ENCODE measurements around the gene RIC8A. TPM values are rescaled to one million over a fixed set of nuclear protein-coding genes. Genes with fewer than 3 reads are reported as not detected.

RIC8A gene
- total RNA-seq, 2 donors from 2014 or later: 110 to 179 TPM

DNA sequence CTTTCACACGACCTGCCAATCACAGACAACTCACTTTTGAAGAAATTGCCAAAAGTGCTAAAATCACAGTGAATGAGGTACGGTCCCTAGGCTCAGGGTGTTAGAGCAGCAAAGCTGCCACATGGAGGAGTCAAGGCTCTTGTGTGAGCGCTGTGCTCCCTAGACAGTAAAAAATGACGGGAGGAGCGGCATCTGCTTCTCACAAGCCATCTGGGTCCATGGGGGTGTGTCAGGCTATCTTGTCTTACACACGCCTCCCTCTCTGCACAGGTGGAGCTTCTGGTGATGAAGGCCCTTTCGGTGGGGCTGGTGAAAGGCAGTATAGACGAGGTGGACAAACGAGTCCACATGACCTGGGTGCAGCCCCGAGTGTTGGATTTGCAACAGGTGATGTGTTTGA lies 44.0 kb downstream of the RIC8A start:
- peaks cover 12 to 27% of the 10 kb centered on the region in 2 donors for H3K36me3 Mint-ChIP-seq
- H3K27ac Mint-ChIP-seq: no peak overlapping the region
- no peaks in the 10 kb centered on the region for H3K9me3 Mint-ChIP-seq
- ATAC-seq (no peak), DNase-seq (ENCODE audit: low spot score in 2 of 2) (no peak)

GRCh38 chr11:252666-253065 lies 45.2 kb downstream of the RIC8A start:
- H3K36me3 Mint-ChIP-seq: peaks cover 12 to 17% of the 10 kb centered on the region in 2 donors
- DNase-seq (ENCODE audit: low spot score in 2 of 2) (no peak), ATAC-seq (no peak)

DNA sequence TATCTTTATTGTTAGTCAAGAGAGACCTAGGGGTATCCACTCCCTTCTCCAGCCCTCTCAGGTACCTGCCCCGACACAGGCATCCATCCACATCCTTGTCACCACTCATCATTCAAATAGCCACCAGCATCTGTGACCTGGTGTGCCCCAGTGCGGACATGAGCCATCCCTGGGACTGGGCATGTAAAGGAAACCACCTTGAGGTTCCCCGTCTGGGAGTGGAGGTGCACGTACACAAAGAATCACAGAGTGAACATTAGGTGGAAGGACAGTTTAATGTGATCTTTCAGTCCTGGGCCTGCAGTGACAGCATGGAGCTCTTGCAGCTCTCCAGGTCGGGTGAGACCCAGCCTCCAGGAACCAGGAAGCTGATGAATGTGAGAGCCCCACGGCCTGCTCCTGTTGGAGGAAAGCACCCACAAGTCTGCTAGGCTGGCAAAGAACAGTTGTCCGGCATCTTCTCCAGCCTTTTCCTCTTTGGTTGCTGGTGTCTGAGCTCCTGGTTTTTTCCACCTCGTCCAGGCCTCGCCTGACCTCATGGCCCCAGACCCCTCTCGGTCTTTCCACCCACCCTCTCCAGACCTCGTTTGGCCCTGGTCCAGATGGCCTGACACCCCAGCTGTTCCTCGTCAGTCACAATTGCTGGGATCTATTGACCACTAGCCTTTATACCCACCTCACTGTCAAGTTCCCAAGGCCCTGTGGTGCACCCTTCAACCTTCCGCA lies 45.8 kb downstream of the RIC8A start:
- no peak for DNase-seq (ENCODE audit: low spot score in 2 of 2)
- Mint-ChIP-seq H3K36me3 (peaks cover 12 to 17% of the 10 kb centered on the region in 2 donors), H3K27ac (peak overlapping the region in 1 of 2 donors; percentile 60), H3K9me3 (no peaks in the 10 kb centered on the region)
- no peak for ATAC-seq

More at GRCh38 chr11:252666-253065, 45.2 kb downstream of the RIC8A start:
- Mint-ChIP-seq H3K27ac (peak overlapping the region in 1 of 2 donors; percentile 60), H3K9me3 (no peaks in the 10 kb centered on the region)

DNA sequence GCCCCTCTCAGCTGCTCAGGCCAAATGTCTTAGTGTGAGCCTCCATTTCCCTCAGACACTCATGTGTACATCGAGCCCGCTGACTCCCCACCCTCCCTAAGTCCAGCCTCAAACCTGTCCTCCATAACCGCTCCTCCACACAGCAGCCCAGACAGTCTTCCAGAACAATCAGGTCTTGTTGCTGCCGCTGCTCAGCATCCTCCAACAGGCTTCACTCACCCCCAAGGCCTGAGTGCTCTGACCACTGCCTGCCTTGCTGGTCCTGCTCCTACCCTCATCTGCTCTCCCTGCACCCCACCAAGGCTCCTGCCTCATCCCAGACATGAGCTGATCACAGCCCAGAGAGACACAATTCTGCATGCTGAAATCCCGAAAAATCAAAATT lies 46.4 kb downstream of the RIC8A start:
- ATAC-seq (no peak), DNase-seq (ENCODE audit: low spot score in 2 of 2) (no peak)
- no peaks in the 10 kb centered on the region for H3K9me3 Mint-ChIP-seq
- H3K27ac Mint-ChIP-seq: peak overlapping the region in 1 of 2 donors; percentile 60
- H3K36me3 Mint-ChIP-seq: peaks cover 12 to 16% of the 10 kb centered on the region in 2 donors

GRCh38 chr11:255176-255575 lies 47.7 kb downstream of the RIC8A start:
- ATAC-seq (no peak), DNase-seq (ENCODE audit: low spot score in 2 of 2) (no peak)
- H3K36me3 Mint-ChIP-seq: peaks cover 12% of the 10 kb centered on the region in 2 donors
- no peaks in the 10 kb centered on the region for H3K9me3 Mint-ChIP-seq
- H3K27ac Mint-ChIP-seq: no peak overlapping the region

GRCh38 chr11:255816-256215 lies 48.3 kb downstream of the RIC8A start:
- ATAC-seq: no peak
- peak overlapping the region in 1 of 2 donors; percentile 44 for H3K27ac Mint-ChIP-seq

DNA sequence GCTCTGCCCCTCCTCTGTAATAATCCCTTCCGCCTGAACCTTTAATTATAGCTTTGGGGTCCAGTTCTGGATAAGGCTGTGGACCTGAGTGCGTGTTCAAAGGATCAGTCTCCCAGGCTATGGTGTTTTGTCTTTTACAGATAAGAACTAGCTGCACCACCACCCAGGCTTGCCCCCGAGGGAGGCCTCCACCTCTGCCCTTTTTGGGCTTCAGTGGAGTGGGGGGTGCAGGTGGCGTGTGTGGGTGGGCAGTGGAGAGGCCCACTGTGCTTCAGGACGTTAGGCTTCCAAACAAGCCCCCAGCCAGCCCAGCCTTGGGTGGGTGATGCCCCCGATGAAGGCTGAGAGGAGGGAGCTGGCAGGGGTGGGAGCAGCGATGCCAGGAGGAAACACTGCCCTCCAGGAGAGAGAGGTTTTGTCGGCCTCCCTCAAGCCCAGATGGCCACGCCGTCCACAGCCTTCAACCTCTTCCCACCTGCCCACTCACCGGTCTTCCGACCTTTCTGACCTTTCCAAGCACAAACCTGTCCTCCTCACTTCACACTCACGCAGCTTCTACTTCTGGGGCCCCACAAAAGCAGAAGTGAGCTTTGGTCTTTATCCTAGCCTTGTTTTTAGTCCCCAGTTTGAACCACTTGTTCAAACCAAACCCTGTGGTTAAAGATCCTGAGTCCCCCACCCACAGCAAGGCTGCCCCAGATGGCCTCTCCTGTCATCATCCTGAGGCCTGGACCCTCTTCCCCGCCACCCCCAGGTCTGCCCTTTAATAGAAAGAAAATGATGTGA lies 49.6 kb downstream of the RIC8A start:
- peak overlapping the region in 1 of 2 donors; percentile 78 for H3K27ac Mint-ChIP-seq
- peaks cover 5% of the 10 kb centered on the region in 2 donors for H3K36me3 Mint-ChIP-seq
- ATAC-seq (no peak), DNase-seq (ENCODE audit: low spot score in 2 of 2) (no peak)
- no peaks in the 10 kb centered on the region for H3K9me3 Mint-ChIP-seq

More at GRCh38 chr11:255816-256215, 48.3 kb downstream of the RIC8A start:
- H3K36me3 Mint-ChIP-seq: peaks cover 12% of the 10 kb centered on the region in 2 donors
- no peak for DNase-seq (ENCODE audit: low spot score in 2 of 2)
- H3K9me3 Mint-ChIP-seq: no peaks in the 10 kb centered on the region

GRCh38 chr11:257766-258493 lies 50.4 kb downstream of the RIC8A start:
- ATAC-seq (no peak), DNase-seq (ENCODE audit: low spot score in 2 of 2) (no peak)
- Mint-ChIP-seq H3K9me3 (no peaks in the 10 kb centered on the region), H3K36me3 (no peaks in the 10 kb centered on the region), H3K27ac (peak overlapping the region; percentile 6 to 29)

DNA sequence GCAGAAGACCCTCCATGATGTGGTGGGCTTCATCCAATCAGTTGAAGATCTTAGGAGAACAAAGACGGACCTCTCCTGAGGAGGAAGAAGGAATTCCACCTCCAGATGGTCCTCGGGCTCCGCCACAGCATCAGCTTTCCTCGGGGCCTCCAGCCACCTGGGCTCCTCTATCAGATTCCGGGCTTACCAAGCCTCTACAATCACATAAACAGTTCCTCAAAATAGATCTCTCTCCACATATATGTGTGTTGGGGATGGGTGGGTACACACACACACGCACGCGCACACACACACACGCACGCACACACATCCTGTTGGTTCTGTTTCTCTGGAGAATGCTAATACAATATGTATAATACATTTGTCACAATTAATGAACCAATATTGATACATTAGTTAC lies 51.9 kb downstream of the RIC8A start:
- no peak for DNase-seq (ENCODE audit: low spot score in 2 of 2)
- no peaks in the 10 kb centered on the region for H3K36me3 Mint-ChIP-seq
- ATAC-seq: no peak
- H3K27ac Mint-ChIP-seq: no peak overlapping the region
- H3K9me3 Mint-ChIP-seq: no peaks in the 10 kb centered on the region

DNA sequence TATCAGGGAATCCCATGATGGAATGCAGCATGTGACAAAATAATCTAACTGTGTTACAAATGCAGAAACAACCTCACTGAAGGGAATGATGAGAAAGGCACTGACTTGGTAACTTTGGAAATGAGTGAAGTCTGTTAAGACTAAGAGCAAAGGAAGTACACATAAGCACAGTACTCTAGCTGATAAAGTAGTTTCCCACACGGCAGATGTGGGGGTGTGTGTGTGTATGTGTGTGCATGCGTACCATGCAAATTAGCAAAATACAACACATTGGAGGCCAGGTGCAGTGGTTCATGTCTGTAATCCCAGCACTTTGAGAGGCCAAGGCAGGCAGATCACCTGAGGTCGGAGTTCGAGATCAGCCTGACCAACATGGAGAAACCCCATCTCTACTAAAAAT lies 54.1 kb downstream of the RIC8A start:
- no peak overlapping the region for H3K27ac Mint-ChIP-seq
- no peaks in the 10 kb centered on the region for H3K36me3 Mint-ChIP-seq
- DNase-seq (ENCODE audit: low spot score in 2 of 2): no peak
- ATAC-seq: no peak
- peaks cover 0 to 1% of the 10 kb centered on the region in 2 donors for H3K9me3 Mint-ChIP-seq

Other genes with a start within 250 kb of the RIC8A start
- under 1 TPM in 1 of 2 donors, not detected in 1; 0.64 TPM for gene SCGB1C1, start 14.6 kb upstream of the RIC8A start, total RNA-seq
- 10 to 100 TPM; 53.3 to 81.6 TPM for gene BET1L, start 309 bp upstream of the RIC8A start, total RNA-seq
- 10 to 100 TPM; 11.7 to 38.7 TPM for gene SIRT3, start 28.6 kb downstream of the RIC8A start, total RNA-seq
- 100 to 1,000 TPM; 196 to 273 TPM for gene PSMD13, start 29.3 kb downstream of the RIC8A start, total RNA-seq
- 1 to 10 TPM in 1 of 2 donors, under 1 TPM in 1; 0.88 to 2.5 TPM for gene NLRP6, start 70.7 kb downstream of the RIC8A start, total RNA-seq
- 100 to 1,000 TPM in 1 of 2 donors, 10 to 100 TPM in 1; 97.8 to 695 TPM for gene PGGHG, start 81.4 kb downstream of the RIC8A start, total RNA-seq
- gene IFITM5, start 91.8 kb downstream of the RIC8A start, total RNA-seq: not detected
- 100 to 1,000 TPM; 385 to 785 TPM for gene IFITM2, start 100.1 kb downstream of the RIC8A start, total RNA-seq
- 100 to 1,000 TPM in 1 of 2 donors, 10 to 100 TPM in 1; 91.3 to 436 TPM for gene IFITM1, start 106.3 kb downstream of the RIC8A start, total RNA-seq
- gene IFITM3, start 113.2 kb downstream of the RIC8A start, total RNA-seq: 100 to 1,000 TPM in 1 of 2 donors, 10 to 100 TPM in 1; 51.8 to 139 TPM
- 10 to 100 TPM in 1 of 2 donors, 1 to 10 TPM in 1; 6.6 to 13.6 TPM for gene B4GALNT4, start 161.8 kb downstream of the RIC8A start, total RNA-seq
- under 1 TPM in 1 of 2 donors, not detected in 1; 0.12 TPM for gene PKP3, start 186.5 kb downstream of the RIC8A start, total RNA-seq
- gene SIGIRR, start 207.3 kb downstream of the RIC8A start, total RNA-seq: 10 to 100 TPM; 63.8 to 80.8 TPM
- 10 to 100 TPM; 61.2 to 69.3 TPM for gene ANO9, start 234.3 kb downstream of the RIC8A start, total RNA-seq
- gene PTDSS2, start 242.6 kb downstream of the RIC8A start, total RNA-seq: 10 to 100 TPM; 23.6 to 23.8 TPM